ENCODE results near the gene SPHKAP.
"Not testable (repeated sequence)": the region's sequence is repeated elsewhere in the genome, so short reads cannot be mapped to it uniquely, and the experiment has no call there.

SPHKAP gene

GRCh38 chr2:228181098-228182019, at the start of gene SPHKAP:
TSS of gene SPHKAP (minus strand) at chr2:228181687. CDS start at chr2:228181598, 89 bp downstream.
- DNase-seq (ENCODE audit: low spot score): no peak

GRCh38 chr2:228227466-228227865, 46.0 kb upstream of the SPHKAP start:
- no peak for DNase-seq (ENCODE audit: low spot score)

GRCh38 chr2:228224410-228224809, 42.9 kb upstream of the SPHKAP start:
- DNase-seq (ENCODE audit: low spot score): peak; percentile 19

GRCh38 chr2:228218593-228218992, 37.1 kb upstream of the SPHKAP start:
- DNase-seq (ENCODE audit: low spot score): not testable (repeated sequence)

GRCh38 chr2:228197504-228197903, 16.0 kb upstream of the SPHKAP start:
- DNase-seq (ENCODE audit: low spot score): no peak

- no peak for DNase-seq (ENCODE audit: low spot score)
Observed at GRCh38 chr2:228180181-228181097, 1.0 kb downstream of the SPHKAP start.

GRCh38 chr2:228167290-228167689, 14.2 kb downstream of the SPHKAP start:
- DNase-seq (ENCODE audit: low spot score): no peak

GRCh38 chr2:228164718-228165117, 16.8 kb downstream of the SPHKAP start:
- DNase-seq (ENCODE audit: low spot score): no peak

- no peak for DNase-seq (ENCODE audit: low spot score)
Observed at GRCh38 chr2:228157841-228158240, 23.6 kb downstream of the SPHKAP start.

GRCh38 chr2:228144961-228145360, 36.5 kb downstream of the SPHKAP start:
- no peak for DNase-seq (ENCODE audit: low spot score)

- peak; percentile 2 for DNase-seq (ENCODE audit: low spot score)
Observed at GRCh38 chr2:228140934-228141528, 40.5 kb downstream of the SPHKAP start.

GRCh38 chr2:228136027-228136426, 45.5 kb downstream of the SPHKAP start:
- no peak for DNase-seq (ENCODE audit: low spot score)

GRCh38 chr2:228135300-228135699, 46.2 kb downstream of the SPHKAP start:
- DNase-seq (ENCODE audit: low spot score): no peak

GRCh38 chr2:228131833-228132232, 49.7 kb downstream of the SPHKAP start:
- no peak for DNase-seq (ENCODE audit: low spot score)

- DNase-seq (ENCODE audit: low spot score): no peak
Observed at GRCh38 chr2:228126401-228126800, 55.1 kb downstream of the SPHKAP start.

- no peak for DNase-seq (ENCODE audit: low spot score)
Observed at GRCh38 chr2:228118940-228119339, 62.5 kb downstream of the SPHKAP start.

- DNase-seq (ENCODE audit: low spot score): no peak
Observed at GRCh38 chr2:228107846-228108245, 73.6 kb downstream of the SPHKAP start.

- peak; percentile 4 for DNase-seq (ENCODE audit: low spot score)
Observed at GRCh38 chr2:228105526-228106250, 75.8 kb downstream of the SPHKAP start.

GRCh38 chr2:228104215-228104614, 77.3 kb downstream of the SPHKAP start:
- no peak for DNase-seq (ENCODE audit: low spot score)

- DNase-seq (ENCODE audit: low spot score): no peak
Observed at GRCh38 chr2:228103379-228103778, 78.1 kb downstream of the SPHKAP start.

GRCh38 chr2:228102949-228103348, 78.5 kb downstream of the SPHKAP start:
- peak; percentile 40 for DNase-seq (ENCODE audit: low spot score)

Data from kidney tubule cell (primary cell).